GM21529 (cell line): Measurements from ENCODE around the gene CBLB.

ENCODE experiments used
- ATAC-seq: cut with Tn5 transposase; IDR thresholded peaks from one replicate; pipeline ENCODE4 v1.9.1; 2021; ENCODE audit not compliant: unreplicated experiment

The CBLB gene

GRCh38 chr3:105876780-105877327, 8.0 kb upstream of the CBLB start:
- ATAC-seq = peak; percentile 78

DNA sequence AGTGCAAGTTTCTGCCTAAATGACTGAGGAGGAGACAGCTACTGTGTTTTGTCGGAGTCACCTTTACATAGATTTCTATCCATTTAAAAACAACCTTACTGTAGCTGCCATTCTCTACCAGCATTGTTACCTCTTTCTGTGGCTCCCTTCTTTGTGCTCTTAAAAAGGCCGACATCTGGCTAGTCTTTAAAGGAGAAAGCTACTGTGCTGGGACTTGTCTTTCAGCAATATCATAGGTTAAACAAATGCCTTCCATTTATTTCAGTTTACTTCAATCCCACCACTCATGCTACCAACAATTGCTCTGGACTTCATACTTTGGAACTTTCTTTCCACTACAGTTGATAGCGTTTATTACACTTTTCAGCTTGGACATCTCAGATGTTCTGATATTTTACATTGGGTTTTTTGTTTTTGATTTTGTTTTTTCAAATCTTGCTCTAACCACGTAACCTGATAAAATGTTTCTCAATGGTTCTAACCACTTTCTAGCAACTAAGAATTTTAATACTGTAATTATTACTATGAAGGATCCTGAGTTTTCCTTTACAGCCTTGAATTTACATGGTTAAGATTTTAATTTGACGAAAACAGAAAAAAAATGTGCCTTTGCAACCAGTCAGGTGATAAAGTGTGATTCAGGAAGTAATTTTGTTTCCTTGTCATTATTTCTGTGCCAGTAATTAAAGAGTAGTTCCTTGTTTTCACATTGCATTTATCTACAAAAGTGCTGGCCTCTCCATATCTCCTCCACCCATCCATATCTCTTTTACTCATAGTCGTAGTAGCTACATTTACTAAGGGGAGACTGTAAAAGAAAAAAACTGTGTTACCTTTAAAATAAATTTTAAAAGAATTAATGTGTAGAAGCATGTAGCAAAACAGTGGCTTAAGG, 1.3 kb upstream of the CBLB start:
- ATAC-seq = no peak

- no peak for ATAC-seq
These were observed 670 bp upstream of the CBLB start for GRCh38 chr3:105869531-105869833.

DNA sequence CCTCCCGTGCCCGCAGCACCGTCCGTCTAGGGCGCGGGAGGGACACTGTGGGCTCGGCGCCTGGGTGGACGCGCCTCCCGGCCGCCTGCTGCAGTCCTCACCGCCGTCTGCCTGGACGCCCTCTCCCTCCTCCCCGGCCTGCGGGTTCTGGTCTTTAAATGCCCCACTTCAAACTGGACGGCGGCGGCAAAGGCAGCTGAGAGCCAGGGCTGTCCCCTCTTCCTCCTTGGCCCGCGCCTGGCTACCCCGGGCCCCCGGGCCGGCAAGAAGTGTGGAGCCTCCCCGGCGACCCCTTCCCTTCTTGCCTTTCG, 426 bp downstream of the CBLB start:
- peak; percentile 1 for ATAC-seq

DNA sequence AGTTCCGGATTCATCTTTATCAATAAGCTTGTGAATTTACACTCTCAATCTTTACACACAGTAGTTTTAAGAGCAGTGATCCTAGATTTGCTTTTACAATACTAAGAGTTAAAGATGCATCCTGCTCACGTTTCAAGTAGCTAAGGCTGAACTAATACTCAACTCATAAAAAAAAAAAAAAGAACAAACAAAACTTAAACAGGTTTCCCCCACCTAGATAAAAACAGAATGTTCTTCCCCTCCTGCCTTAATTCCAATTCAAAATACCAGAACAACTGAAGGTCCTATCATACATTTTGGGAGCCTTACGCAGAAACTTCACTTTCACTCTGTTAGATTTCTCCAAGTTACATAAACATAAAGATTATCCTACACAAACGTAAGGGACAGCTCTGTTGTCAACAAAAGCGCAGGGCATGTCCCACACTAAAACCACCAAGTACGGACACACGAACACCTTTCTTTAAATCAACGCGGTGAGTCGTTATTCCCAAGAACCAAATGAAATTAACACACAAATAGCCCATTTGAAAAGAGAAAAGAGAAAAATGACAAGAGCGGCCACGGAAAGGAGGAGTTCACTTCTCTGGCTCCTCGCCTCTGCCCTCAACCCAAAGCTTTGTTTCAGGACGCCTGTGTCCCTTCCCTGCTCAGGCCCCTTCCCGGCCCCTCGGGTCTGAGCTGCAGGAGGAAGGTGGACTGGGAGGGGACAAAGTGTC, 941 bp downstream of the CBLB start:
- ATAC-seq = no peak

- peak; percentile 27 for ATAC-seq
These were observed 1.9 kb downstream of the CBLB start for GRCh38 chr3:105866656-105867653.

GRCh38 chr3:105865867-105866350, 2.9 kb downstream of the CBLB start:
- ATAC-seq = no peak

DNA sequence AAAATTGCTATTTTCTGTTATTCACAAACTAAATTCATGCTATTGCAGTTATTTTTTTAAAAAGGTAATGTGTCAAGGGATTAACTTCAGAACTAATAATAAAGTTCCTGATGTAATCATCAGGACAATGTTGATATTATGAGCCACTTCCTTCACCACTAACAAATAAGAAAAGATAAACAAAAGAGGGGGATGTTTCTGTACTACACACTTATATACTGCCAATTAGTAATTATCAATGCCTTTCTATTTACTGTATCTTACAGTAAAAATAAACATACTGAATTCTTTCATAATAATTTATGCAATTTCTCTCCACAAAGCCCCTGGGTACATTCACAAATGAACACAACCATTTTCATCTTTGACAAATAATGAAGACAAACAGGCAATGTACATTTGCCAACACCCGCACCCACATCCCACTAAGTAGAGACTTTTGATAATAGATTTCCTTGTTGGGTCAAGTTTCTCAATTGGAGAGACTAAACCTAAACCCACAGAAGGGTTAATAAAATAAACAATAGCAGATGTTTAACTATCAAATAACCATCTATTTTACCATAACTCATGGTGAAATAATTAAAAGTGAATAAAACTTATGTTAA, 3.7 kb downstream of the CBLB start:
- ATAC-seq = no peak

- no peak for ATAC-seq
These were observed 4.6 kb downstream of the CBLB start for GRCh38 chr3:105864212-105864611.

GRCh38 chr3:105863608-105864007, 5.2 kb downstream of the CBLB start:
- ATAC-seq = no peak

- ATAC-seq = peak; percentile 71
These were observed 6.6 kb downstream of the CBLB start for GRCh38 chr3:105862217-105862616.

DNA sequence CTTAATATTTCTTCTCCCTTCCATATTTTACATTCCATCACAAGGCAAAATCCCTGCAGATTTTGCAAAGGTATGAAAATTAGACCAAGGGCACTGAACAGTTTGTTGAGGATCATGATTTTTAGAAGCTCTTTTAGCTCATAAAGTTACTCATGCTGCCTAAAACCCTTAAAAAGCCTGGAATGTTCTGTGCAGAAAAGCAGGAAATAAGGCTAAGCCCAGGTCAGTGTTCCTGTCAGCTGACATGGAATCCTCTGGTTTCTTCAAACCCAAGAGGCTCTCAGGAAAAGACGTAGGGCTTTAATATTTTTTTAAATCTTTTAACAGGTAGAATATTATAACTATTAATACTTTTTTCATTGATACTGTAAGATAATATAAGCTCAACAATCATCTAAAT, 8.2 kb downstream of the CBLB start:
- no peak for ATAC-seq

- ATAC-seq = no peak
These were observed 10.8 kb downstream of the CBLB start for GRCh38 chr3:105858017-105858416.

GRCh38 chr3:105857601-105858000, 11.2 kb downstream of the CBLB start:
- ATAC-seq = no peak

- ATAC-seq = no peak
These were observed 12.2 kb downstream of the CBLB start for GRCh38 chr3:105856605-105857004.

DNA sequence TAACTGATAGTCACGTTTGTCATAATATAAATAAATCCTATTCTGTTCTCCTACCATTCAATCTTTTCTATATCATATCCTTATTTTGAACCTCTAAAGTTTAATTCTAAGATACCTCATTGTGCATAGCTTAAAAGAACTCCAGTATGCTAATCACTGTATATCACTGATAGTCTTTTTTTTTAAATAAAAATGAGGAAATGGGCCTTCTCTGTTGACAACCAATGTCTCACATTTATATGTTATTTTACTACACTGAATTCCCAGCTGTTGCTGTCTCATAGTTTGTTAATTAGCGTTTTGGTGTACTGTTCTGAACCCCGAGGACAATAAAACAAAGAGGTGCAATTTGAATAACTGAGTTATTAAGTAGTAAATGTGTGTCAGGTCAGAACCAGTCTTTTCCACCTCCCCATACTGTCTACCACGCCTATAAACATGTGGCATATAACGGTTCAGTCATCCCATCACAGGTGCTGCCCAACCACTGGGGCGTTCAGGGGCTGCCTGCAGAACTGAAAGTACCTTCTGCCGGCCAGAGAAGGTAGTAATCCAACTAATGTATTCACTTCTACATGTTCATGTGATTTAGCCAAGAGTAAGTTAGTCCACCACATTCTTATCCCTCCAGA, 14.9 kb downstream of the CBLB start:
- peak; percentile 96 for ATAC-seq

- ATAC-seq = no peak
These were observed 17.2 kb downstream of the CBLB start for GRCh38 chr3:105851582-105851981.

GRCh38 chr3:105851176-105851575, 17.6 kb downstream of the CBLB start:
- no peak for ATAC-seq

- ATAC-seq = no peak
These were observed 18.2 kb downstream of the CBLB start for GRCh38 chr3:105850593-105850992.

- ATAC-seq = no peak
These were observed 20.0 kb downstream of the CBLB start for GRCh38 chr3:105848821-105849220.
